Measurements from ENCODE around the gene ARHGEF39.

- TF ChIP-seq POLR2AphosphoS5 (IDR thresholded peaks at IDR 0.05), result no peak
- TF ChIP-seq EP300 (IDR thresholded peaks at IDR 0.05), result no peak
- no peak for TF ChIP-seq CTCF (IDR thresholded peaks at IDR 0.05)
- TF ChIP-seq POLR2A (IDR thresholded peaks at IDR 0.05), result no peak
These were observed 35.9 kb upstream of the ARHGEF39 start for GRCh38 chr9:35700942-35701341.

Data from sigmoid colon (tissue), 4 donors.